Cerebellar nuclear complex (tissue), 1 donor: Measurements from ENCODE around the gene CT83.

Experiments
- DNase-seq, 2 experiments: peaks; one replicate each; lab custom pipeline; 2025; lab: John Stamatoyannopoulos, UW

The CT83 gene

GRCh38 chrX:116462822-116463221 lies at the start of gene CT83:
Gene CT83 (minus strand): TSS chrX:116462976. CDS start chrX:116462856, 120 bp downstream.
- DNase-seq: no peak

- no peak for DNase-seq
Measured at GRCh38 chrX:116499780-116500179, 37.0 kb upstream of the CT83 start.

GRCh38 chrX:116493271-116493670 lies 30.5 kb upstream of the CT83 start:
- no peak for DNase-seq

- DNase-seq: no peak
Measured at GRCh38 chrX:116490104-116490503, 27.3 kb upstream of the CT83 start.

GRCh38 chrX:116480059-116480458 lies 17.3 kb upstream of the CT83 start:
- DNase-seq: no peak

- no peak for DNase-seq
Measured at GRCh38 chrX:116449156-116449555, 13.6 kb downstream of the CT83 start.

- no peak for DNase-seq
Measured at GRCh38 chrX:116436358-116436816, 26.4 kb downstream of the CT83 start, which contains the start of gene SLC6A14. Gene SLC6A14 (plus strand): TSS chrX:116436606. CDS start chrX:116436710, 104 bp downstream.

- DNase-seq: no peak
Measured at GRCh38 chrX:116435597-116435996, 27.2 kb downstream of the CT83 start.

GRCh38 chrX:116427978-116428377 lies 34.8 kb downstream of the CT83 start:
- no peak for DNase-seq

- no peak for DNase-seq
Measured at GRCh38 chrX:116417968-116418367, 44.8 kb downstream of the CT83 start.

GRCh38 chrX:116417214-116417613 lies 45.6 kb downstream of the CT83 start:
- DNase-seq: no peak

- no peak for DNase-seq
Measured at GRCh38 chrX:116413273-116413672, 49.5 kb downstream of the CT83 start.
